ENCODE data around the gene SDCCAG8. TPM values are rescaled to one million over a fixed set of nuclear protein-coding genes. Genes with fewer than 3 reads are reported as not detected.

The SDCCAG8 gene
- total RNA-seq, 1 donor from 2014 or later = 41.7 TPM

- DNase-seq (ENCODE audit: low spot score) = no peak
Measured at GRCh38 chr1:243499711-243500110, 243.9 kb downstream of the SDCCAG8 start.

- no peak for DNase-seq (ENCODE audit: low spot score)
Measured at GRCh38 chr1:243500512-243500911, 244.7 kb downstream of the SDCCAG8 start.

GRCh38 chr1:243501002-243501401, 245.2 kb downstream of the SDCCAG8 start:
- DNase-seq (ENCODE audit: low spot score) = no peak

GRCh38 chr1:243503155-243503554, 247.3 kb downstream of the SDCCAG8 start:
- no peak for DNase-seq (ENCODE audit: low spot score)

GRCh38 chr1:243505986-243506689, 250.3 kb downstream of the SDCCAG8 start:
- DNase-seq (ENCODE audit: low spot score) = no peak

GRCh38 chr1:243507001-243507671, 251.3 kb downstream of the SDCCAG8 start:
- no peak for DNase-seq (ENCODE audit: low spot score)

- DNase-seq (ENCODE audit: low spot score) = no peak
Measured at GRCh38 chr1:243507672-243508302, 251.9 kb downstream of the SDCCAG8 start.

GRCh38 chr1:243508303-243508713, 252.5 kb downstream of the SDCCAG8 start:
- no peak for DNase-seq (ENCODE audit: low spot score)

GRCh38 chr1:243508943-243509342, 253.1 kb downstream of the SDCCAG8 start:
- DNase-seq (ENCODE audit: low spot score) = no peak

- no peak for DNase-seq (ENCODE audit: low spot score)
Measured at GRCh38 chr1:243510928-243511327, 255.1 kb downstream of the SDCCAG8 start.

- DNase-seq (ENCODE audit: low spot score) = no peak
Measured at GRCh38 chr1:243513726-243514491, 258.1 kb downstream of the SDCCAG8 start.

- no peak for DNase-seq (ENCODE audit: low spot score)
Measured at GRCh38 chr1:243514927-243515326, 259.1 kb downstream of the SDCCAG8 start.

GRCh38 chr1:243520831-243521230, 265.0 kb downstream of the SDCCAG8 start:
- DNase-seq (ENCODE audit: low spot score) = no peak

- DNase-seq (ENCODE audit: low spot score) = no peak
Measured at GRCh38 chr1:243523766-243524165, 267.9 kb downstream of the SDCCAG8 start.

- DNase-seq (ENCODE audit: low spot score) = no peak
Measured at GRCh38 chr1:243525085-243525487, 269.2 kb downstream of the SDCCAG8 start.

- no peak for DNase-seq (ENCODE audit: low spot score)
Measured at GRCh38 chr1:243526180-243526579, 270.3 kb downstream of the SDCCAG8 start.

GRCh38 chr1:243528459-243529121, 272.7 kb downstream of the SDCCAG8 start:
- no peak for DNase-seq (ENCODE audit: low spot score)

GRCh38 chr1:243529512-243529911, 273.7 kb downstream of the SDCCAG8 start:
- no peak for DNase-seq (ENCODE audit: low spot score)

- no peak for DNase-seq (ENCODE audit: low spot score)
Measured at GRCh38 chr1:243535014-243535413, 279.2 kb downstream of the SDCCAG8 start.

GRCh38 chr1:243539636-243540035, 283.8 kb downstream of the SDCCAG8 start:
- no peak for DNase-seq (ENCODE audit: low spot score)

All from mesenteric fat pad (tissue), 1 donor.